GM12873 (cell line): ENCODE measurements around the gene ATG16L2.
A peak's percentile ranks its signal among the peaks of the same experiment; 100 is the strongest.

Experiments used
- CTCF ChIP-seq: IDR thresholded peaks from 2 replicates; pipeline ENCODE4 v1.5.1; 2012; ENCODE audit warnings: low read depth, mild to moderate bottlenecking, moderate library complexity, low read length, control low read depth; ENCODE audit not compliant: insufficient read depth; ENCODE audit errors: missing control alignments

ATG16L2 gene

GRCh38 chr11:72831521-72832300 is 17.5 kb downstream of the ATG16L2 start:
- TF ChIP-seq CTCF: peak; percentile 94

GRCh38 chr11:72832301-72833082 is 18.3 kb downstream of the ATG16L2 start:
- no peak for TF ChIP-seq CTCF

GRCh38 chr11:72833083-72833733 is 19.0 kb downstream of the ATG16L2 start:
- TF ChIP-seq CTCF: no peak

GRCh38 chr11:72833811-72834493 is 19.7 kb downstream of the ATG16L2 start:
- TF ChIP-seq CTCF: no peak

- no peak for TF ChIP-seq CTCF
These were observed 20.7 kb downstream of the ATG16L2 start for GRCh38 chr11:72834905-72835304.

- TF ChIP-seq CTCF: no peak
These were observed 21.9 kb downstream of the ATG16L2 start for GRCh38 chr11:72836111-72836510.

- TF ChIP-seq CTCF: no peak
These were observed 24.6 kb downstream of the ATG16L2 start for GRCh38 chr11:72838691-72839305.
